GM21576 (cell line): Measurements from ENCODE around the gene ACBD4.

Experiments
- ATAC-seq: cut with Tn5 transposase; IDR thresholded peaks from one replicate; pipeline ENCODE4 v1.9.1; 2021; ENCODE audit warnings: mild to moderate bottlenecking, moderate library complexity; ENCODE audit not compliant: unreplicated experiment

The ACBD4 gene

DNA sequence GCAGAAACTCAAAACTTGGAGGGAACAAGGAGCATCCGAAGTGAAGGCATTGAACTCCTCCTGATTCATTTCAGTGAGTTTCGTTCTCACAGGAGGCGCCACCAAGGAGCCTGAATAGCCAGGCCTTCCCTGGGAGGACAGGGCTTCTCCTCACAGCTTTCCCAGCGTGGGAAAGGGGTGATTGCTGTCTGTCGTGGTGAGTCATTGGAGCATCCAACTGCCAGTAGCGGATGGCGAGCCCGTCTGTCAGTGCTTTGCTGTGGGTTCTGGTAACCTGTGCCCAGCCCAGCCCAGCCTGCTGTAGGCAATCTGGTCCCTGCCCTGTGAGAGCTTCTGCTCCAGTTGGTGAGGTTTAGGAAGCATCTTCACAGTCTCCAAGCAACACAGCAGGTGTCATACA is 31.5 kb upstream of the ACBD4 start:
- no peak for ATAC-seq

DNA sequence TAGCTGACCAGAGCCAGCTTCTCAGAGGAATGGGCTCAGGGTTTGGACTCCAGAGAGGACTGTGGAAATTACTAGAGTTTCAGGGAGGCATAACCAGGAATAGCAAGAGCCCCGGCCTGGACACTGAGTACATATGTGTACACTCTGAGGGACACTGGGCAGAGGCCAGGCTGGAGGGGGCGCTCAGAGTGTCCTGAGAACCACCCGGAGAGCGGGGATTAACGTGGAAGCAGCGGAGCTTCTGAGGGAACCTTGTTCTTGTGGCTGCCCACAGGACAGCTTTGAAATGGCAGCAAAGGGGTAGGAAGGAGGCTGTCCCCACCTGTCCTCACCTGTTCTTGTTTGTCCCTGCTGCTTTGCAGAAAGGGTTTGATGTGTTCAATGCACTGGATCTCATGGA is 31.0 kb upstream of the ACBD4 start:
- no peak for ATAC-seq

DNA sequence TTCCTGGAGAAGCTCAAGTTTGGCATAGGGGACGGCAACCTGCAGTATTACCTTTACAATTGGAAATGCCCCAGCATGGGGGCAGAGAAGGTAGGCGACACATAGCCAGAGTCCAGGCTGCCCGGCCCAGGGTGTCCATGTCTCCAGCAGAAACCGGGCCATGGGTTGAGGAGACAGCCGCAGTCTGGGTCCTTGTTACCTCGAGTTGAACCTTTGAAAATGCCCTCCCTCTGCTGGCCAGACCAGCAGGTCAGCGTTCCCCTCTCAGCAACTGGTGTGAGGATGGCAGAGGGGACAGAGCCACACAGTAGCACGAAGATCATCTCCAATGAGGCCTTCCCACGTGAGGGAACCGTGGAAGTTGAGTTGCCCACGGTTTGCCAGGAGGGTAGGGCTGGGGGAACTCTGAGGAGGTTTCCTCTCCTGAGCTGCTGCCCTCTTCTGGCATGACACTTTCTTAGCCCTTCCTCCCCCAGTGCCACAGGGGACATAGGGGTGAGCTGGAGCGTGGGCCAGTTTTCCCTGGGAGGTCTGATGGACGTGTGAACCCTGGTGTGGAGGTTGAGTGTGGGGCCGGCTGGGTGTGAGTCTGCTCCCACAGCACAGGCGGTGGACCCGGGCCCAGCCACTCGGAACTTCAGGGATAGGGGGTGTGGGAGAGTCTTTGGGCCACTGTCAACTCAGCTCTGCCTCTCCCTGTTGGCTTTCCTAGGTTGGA is 30.4 kb upstream of the ACBD4 start:
- no peak for ATAC-seq

DNA sequence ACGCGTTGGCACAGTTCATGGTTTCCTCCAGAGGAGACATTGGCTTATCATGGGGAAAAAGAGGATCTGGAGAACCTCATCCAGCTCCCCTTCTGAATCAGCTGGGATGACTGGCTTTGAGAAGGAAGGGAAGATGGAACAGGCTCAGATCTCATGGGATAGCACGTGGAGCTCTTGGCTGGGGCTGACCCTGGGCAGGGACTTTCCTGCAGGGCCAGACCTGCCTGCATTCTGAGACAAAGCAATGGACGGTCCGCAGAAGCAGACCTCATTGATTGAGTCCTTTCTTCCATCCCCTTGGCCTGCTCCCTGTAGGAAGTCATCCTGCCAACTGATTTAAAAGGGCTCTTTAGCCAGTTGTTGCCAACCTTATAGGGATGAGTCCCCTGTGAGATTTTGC is 29.4 kb upstream of the ACBD4 start:
- ATAC-seq = no peak

DNA sequence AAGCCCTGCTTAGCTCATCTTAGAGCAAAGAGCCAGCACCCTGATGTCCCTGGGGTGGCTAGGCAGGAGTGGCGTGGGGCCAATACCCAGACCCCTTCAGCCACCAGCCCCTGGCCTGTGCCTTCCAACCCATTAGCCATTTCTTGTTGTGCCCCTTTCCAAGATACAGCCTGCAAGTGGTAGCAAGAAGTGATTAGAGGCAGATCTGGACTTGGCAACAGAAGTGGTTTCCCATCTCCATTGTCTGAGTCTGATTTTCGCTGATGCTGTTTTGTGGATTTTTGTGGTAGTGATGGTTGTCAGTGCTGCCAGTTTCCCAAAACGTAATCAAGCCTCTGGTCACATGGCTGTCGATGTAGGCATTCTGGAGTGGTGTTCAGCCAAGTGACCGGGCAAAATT is 28.9 kb upstream of the ACBD4 start:
- no peak for ATAC-seq

DNA sequence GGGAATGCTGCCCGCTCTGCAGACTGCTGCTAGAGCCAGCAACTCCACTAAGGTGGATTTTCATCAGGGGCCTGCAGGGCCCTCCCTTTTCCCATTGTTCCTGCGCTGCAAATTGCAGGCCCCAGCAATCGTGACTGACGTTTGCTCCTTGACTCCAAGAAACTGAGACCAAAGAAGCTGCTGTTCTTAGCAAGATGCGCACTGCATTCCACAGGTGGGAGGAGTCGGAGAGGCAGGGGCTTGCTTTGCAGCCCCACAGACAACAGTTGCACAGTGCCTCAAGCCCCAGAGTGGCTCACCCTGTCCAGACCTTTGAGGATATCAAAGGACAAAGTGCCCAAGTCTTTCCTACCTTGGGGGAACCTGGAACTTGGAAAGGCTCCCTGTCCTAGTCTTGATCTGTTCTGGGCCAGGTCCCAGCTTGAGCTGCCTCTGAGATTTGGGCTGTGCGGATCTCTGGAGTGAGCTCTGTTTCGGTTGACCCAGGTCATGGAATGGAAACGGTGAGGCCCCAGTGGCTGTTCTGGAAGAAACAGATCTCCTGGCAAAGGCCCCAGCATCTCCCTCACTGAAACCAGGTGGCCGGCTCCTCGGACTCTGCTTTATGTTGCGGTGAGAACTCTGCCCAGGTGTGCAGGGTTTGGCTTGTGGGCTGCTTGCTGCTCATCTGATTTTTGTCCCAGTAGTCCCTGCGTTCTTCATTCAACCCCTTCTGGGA is 28.0 kb upstream of the ACBD4 start:
- ATAC-seq = no peak

DNA sequence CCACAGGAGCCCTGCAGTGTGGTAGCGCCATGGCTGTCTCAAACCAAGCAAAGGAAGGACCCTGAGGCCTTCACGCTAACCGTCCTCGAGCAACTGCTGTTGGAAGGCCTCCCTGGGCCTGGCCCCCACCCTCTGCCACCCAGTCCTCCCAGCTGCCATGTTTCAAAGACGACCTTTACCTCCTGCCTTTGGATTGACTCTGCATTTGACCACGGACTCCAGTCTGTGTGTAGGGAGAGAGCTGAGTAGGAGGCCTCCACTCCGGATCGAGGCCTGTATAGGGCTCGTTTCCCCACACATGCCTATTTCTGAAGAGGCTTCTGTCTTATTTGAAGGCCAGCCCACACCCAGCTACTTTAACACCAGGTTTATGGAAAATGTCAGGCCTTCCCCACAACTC is 27.4 kb upstream of the ACBD4 start:
- ATAC-seq = no peak

DNA sequence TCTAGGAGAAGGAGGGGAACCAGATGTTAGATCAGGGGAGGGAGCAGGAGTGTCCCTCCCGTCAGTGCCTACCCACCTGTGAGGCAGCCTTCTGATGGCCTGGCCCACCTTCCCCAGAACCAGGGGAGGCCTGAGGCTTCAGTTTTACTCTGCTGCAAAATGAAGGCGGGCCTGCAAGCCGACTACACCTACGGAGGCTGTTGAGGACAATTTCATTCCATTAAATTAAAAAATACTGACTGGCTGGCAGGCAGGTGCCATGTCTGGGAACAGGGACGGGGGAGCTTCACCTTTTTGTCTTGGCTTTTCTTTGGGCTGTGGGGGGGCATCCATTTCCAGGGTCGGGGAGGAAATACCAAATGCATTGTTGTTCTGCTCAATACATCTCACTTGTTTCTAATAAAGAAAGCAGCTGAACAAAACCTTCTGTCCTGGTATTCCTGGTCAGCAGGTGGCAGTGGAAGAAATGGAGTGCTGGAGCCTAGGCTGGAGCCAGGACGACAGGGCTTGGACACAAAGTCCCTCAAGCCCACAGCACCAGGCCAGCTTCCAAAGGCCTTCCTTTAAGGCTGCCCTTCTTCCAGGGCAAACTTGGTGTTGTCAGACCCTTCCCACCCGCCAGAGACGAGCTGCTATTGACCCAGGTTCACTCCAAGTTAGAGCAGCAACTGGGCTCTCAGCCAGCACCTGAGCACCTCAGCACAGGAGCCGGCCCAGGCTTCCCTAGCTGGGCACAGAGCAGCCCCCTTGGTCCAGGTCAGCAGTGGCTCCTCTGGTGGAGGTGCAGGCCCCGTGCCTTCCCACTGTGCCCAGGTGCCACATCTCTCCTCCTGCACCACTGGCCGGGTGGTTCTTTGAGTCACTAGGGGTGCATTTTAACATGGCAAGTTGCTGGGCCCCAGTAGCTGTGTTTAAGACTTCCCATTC is 26.6 kb upstream of the ACBD4 start:
- ATAC-seq = no peak

DNA sequence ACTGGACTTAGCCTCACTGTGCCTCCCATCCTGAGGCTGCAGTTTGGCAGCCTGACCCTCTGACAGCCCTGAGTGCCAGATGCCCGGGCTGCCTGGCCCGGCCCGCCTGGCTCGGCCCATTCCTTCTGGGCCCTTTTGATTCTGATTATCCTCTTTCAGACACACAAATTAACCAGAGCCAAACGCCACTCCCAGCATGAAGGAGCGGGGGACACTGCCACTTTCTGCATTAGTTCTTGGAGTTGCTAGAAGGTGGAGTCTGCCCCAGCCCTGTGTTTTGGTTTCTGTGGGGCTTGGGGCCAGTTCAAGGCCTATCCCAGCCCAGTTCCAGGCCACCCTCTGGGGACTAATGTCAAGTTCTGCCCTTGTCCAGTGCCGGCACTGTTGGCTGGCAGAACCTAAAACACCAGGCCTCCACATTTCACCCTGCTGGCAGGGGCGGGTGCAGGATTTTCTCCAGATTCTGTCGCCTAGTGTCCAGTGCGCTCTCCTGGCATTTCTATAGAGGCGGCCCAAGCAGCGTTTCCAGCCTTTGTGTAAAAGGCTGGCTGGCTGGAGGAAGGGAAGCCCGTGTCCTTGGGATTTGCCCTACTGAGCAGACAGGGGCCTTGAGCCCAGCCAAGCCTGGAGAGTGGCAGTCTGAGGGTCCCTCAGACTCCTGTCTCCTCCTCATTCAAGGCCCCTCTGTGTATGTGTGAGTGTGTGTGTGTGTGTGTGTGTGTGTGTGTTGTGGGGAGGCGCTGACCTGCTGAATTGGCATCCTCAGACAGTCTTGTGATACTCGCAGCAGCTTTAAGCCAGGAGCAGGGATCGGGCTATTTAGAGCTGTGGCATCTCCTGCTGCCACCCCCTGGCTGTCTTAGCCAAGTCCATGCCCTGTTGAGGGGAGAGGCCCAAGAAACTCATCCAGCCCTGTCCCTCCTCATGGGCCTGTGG is 24.5 kb upstream of the ACBD4 start:
- ATAC-seq = no peak

DNA sequence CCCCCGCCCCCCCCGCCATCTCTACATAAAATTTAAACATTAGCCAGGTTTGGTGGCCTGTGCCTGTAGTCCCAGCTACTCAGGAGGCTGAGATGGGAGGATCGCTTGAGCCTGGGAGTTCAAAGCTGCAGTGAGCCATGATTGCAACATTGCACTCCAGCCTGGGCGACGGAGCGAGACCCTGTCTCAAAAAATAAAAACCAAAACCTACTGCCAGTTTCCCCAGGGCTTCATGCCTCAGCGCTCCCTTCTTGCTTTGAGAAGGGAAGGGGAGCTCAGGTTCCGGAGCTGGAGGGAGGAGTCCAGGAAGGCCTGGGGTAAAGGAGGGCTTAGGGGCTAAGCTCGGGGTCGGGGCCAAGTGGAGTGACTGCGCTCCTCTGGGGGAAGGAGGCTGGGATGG is 23.6 kb upstream of the ACBD4 start:
- ATAC-seq = no peak

DNA sequence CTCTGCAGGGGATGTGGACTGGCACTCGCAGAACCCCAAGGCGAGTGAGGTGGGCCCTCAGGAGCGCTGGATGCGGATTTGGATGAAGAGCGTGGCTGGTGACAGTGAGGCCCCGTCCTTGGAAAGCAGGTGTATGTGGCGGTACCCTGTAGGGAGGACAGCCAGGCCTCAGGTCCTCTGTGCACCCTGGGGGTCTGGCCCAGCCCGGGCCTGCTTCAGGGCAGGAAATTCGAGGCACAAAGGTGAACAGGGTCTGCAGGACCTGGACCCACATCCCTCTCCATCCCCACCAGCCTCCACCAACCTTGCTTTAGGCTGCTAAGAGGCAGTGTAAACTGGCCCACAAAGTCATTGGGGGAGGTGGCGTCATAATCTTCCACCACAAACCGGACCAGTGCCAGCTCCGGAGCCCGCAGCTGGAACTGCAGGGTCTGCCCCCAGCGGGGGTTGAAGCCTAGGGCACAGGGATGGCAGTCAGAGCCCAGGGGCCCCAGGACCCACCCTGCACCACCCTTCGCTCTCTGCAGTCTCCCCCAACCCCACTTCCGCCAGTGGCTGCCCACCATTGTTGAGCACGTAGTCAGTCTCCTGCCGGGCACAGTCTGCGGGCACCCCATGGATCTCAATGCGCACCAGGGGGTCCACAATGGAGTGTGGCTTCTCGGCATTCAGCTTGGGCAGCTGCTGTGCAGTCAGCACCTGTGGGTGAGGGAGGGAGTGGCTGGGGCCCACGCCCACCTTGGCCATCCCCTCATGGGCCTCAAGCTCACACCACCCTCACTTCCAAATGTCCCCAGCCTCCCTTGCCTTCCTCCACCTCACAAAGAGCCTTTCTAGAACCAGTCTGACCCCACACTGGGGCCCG is 22.7 kb upstream of the ACBD4 start:
- no peak for ATAC-seq

DNA sequence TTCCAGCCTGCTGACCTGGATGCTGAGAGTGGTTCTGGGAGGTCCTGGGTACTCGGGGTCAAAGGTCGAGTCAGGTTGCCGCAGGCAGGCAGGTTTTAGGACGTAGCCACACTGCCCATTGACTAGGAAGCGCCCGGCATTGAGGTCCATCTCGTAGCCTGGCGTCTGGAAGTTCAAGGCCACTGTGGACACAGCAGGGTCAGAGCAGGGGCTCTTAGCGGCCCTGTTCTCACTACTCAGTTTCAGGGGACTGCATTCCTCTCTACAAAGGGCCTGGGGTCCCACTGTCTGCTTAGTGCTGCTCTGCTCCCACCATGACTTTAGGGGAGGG is 22.1 kb upstream of the ACBD4 start:
- ATAC-seq = no peak

DNA sequence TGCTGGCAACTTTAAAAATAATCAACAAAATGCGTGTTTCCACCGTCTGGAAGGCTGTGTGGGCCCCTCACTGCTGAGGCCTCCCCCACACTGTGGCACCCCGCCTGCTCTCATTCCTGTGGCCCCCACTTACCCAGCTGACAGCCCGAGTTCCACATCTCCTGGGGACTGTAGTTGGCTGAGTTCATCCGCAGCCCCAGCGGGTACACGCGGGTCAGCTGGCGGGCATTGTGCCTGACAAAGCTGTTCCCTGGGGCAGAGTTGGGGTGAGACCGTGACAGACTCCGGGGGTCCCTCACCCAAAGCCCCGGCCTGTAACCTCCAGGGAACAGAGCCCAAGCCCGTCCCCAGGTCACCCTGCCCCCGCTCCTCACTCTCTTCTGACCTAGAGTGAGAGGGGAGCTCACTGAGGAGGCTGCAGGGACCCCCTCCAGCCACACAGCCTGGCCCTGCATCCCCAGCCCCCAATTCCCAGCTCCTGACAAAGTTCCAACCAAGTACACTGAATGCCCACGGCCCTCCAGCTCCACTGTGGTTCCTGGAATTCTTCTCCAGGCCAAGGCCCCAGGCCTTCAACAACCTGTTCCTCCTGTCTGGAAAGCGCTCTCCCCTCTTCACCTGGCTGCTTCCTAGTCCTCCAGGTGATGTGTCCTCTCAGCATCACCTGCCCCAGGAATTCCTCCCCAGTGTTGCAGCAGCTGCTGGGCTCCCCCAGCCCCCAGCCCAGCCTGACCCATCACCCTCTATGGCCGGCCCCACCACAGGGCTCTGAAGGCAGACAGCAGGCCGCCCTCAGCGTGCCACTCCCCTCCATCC is 21.2 kb upstream of the ACBD4 start:
- no peak for ATAC-seq

DNA sequence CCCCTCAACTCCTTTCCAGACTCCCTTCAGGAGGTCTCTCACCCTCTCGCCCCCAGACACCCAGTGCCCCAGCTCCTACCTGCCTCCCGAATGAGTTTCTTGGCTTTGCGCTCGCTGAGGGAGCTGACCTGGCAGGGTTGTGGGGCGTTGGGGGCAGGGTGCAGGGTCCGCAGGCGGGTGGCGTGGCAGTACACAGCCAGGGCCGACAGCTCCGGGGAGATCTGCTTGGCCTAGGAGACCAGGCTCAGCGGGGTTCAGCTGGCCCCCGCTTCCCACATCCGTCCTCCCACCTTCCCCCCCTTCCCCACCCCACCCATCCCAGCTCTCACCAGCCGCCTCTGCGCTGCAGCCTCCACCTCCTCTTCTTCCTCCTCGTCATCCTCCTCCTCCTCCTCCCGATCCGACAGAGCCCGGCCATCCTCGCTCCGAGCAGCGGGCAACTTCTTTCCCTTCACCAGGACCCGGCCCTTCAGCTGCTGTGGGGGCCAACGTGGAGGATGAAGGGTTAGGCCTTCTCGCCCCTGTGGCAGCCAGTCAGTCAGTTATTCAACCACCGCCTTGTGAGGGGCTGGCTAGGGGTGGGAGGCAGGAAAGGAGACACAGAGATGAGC is 20.4 kb upstream of the ACBD4 start:
- no peak for ATAC-seq

DNA sequence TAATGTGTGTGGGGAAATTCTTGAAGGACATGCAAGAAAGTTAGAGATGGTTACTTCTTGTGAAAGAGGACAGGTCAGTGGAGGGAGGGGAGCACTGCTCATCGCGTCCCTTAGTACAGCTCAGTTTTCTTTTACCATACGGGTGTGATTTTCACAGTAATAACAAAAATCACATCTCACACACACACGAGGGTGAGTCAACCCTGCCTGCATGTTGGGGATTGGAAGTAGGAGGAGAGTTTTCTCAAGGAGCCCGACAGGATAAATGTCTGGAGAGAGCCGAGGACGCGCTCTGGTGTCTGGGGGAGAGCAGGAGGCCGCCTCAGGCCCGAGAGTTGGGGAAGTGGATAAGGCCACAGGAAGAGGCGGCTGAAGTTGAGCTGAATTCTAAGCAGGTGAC is 19.6 kb upstream of the ACBD4 start:
- ATAC-seq = no peak

DNA sequence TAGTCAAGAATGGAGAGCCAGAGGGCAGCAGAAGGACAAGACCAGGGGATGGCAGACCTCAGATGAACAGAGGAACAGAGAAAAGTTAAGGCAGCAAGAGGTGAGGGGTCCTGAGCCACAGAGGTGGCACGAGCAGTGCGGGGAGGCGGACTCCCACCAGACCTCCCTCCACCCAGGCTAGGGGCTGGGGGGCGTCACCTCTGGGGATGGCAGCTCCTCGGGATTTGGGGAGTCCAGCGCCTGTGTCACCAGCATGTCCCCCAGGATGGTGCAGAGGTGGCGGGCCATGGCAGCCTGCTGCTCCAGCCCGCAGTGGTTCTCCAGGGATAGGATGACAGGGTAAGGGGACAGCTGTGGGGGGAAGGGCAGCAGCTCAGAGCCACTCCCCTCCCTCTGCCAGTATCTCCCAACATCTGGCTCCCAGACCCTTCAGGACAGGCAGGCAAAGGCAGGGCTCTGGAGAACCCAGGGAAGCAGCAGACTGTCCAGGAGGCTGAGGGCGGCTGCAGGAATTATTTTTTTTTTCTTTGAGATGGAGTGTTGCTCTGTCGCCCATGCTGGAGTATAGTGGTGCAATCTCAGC is 19.0 kb upstream of the ACBD4 start:
- ATAC-seq = no peak

DNA sequence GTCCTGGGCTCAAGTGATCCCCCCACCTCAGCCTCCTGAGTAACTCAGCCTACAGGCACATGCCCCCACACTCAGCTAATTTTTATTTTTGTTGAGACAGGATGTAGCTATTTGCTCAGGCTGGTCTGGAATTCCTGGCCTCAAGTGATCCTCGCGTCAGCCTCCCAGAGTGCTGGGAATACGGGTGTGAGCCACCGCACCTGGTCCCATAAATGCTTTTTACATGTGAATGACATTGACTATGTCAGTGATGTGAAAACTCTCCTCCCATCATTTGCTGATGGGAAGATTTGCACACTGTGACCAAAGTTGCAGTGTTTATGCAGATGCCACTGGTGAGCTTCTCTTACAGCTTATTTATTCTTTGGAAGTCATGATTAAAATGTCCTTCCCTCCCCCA is 18.2 kb upstream of the ACBD4 start:
- ATAC-seq = no peak
